OCI-LY7 (cell line): Measurements from ENCODE around the gene NTMT2.

Experiments
- CTCF ChIP-seq: fragments of 200-600 bp; sonication (generic); conservative IDR thresholded peaks from 2 replicates; pipeline ENCODE4 v1.5.1; 2014; ENCODE audit warnings: mild to moderate bottlenecking, antibody characterized with exemption, low read length, moderate library complexity, mixed read lengths
- EZH2phosphoT487 ChIP-seq: fragments of 200-600 bp; sonication (generic); IDR thresholded peaks from 2 replicates; pipeline ENCODE4 v1.6.1; 2018; ENCODE audit warnings: low read depth, borderline replicate concordance, mild to moderate bottlenecking, mixed run types, antibody characterized with exemption, low read length, moderate library complexity, mixed read lengths

GRCh38 chr1:170149241-170149640, 3.5 kb downstream of the NTMT2 start:
- TF ChIP-seq CTCF: no peak
- TF ChIP-seq EZH2phosphoT487: no peak
